ENCODE measurements around the gene MAL.

Gene MAL

DNA sequence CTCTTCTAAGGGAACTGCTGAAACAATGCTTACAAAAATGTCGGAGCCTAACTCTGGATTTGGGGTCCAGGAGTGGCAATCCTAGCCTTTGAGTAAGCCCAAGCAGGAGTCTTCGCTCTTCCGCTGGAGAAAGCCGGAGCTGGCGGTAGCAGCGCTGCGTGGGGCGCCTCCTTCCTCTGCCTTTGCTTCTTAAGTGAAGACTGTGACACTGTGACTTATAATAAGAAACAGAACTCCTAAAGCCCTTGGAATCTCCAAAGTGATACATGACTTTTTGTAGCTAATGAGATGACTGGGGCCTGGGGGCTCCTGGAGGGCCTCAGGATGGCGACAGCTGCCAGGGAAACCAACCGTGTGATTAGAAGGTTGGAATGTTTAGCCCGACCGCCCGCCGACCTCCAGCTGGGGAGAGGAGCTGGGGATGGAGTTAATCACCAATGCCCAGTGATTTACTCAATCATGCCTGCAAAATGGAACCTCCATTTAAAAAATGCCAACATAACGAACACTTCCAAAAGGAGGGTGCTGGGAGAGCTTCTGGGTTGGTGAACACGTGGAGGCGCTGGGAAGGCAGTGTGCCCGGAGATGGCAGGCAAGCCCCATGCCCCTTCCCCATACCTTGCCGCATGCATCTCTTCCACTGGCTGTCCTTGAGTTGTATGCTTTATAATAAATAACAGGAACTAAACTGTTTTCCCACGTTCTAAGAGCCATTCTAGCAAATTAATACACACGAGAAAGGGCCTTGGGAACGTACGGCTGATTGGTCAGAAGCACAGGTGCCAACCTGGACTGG, 29.0 kb upstream of the MAL start:
- TF ChIP-seq, protein P1, sequence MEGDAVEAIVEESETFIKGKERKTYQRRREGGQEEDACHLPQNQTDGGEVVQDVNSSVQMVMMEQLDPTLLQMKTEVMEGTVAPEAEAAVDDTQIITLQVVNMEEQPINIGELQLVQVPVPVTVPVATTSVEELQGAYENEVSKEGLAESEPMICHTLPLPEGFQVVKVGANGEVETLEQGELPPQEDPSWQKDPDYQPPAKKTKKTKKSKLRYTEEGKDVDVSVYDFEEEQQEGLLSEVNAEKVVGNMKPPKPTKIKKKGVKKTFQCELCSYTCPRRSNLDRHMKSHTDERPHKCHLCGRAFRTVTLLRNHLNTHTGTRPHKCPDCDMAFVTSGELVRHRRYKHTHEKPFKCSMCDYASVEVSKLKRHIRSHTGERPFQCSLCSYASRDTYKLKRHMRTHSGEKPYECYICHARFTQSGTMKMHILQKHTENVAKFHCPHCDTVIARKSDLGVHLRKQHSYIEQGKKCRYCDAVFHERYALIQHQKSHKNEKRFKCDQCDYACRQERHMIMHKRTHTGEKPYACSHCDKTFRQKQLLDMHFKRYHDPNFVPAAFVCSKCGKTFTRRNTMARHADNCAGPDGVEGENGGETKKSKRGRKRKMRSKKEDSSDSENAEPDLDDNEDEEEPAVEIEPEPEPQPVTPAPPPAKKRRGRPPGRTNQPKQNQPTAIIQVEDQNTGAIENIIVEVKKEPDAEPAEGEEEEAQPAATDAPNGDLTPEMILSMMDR (IDR thresholded peaks at IDR 0.05; ENCODE audit: low read depth, low read length): no peak
- H3K4me3 ChIP-seq (replicated peaks in 1 of 2; ENCODE audit: low read depth in 2 of 2, low read length in 2 of 2): no peak overlapping the region
- no peak for DNase-seq (ENCODE audit: low read depth in 2 of 2)

DNA sequence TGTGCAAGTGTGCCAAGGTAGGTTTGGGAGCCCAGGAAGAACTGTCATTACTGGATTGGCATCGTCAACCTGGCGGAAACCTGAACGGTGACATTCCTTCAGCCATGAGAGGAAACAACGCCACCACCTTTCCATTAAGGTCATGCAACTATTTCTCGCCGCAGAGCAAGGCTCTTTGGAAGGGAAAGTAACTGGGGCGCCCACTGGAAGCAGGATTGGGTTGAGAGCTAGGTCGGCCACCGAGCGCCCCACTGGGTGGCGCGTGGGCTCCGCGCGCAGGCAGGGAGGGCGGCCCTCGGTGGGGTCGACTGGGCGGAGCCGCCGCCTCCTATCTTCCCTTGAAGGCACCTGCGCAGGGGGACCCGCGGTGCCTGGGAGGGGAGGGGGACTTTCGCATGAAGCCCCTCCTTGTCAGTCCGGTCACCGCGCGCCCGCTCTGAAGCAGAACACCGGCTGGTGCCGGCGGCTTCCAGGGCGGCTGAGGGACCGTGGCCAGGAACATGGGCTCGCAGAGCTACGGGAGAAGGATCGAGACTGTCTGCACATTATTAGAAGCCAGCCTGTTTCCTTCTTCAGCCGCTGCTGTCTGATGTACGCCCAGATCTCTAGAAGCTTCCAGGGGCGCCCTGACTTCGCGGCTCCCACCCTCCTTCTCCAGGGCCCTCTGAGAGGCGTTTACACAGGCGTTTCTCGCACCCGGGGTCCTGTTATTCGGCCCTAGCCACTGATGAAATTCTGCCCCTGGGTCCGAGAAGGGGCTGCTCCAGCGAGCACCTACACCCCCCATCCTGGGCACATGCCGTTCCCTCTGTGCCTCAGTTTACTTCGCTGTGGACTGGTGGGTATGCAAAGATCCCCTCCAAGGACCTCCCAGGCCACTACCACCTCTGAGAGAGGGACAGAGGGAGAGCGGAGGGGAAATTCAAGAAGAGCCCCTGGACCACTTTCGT, 27.3 kb upstream of the MAL start:
- TF ChIP-seq, protein P1 (IDR thresholded peaks at IDR 0.05; ENCODE audit: low read depth, low read length): no peak
- H3K4me3 ChIP-seq (replicated peaks in 1 of 2; ENCODE audit: low read depth in 2 of 2, low read length in 2 of 2): no peak overlapping the region
- no peak for DNase-seq (ENCODE audit: low read depth in 2 of 2)

DNA sequence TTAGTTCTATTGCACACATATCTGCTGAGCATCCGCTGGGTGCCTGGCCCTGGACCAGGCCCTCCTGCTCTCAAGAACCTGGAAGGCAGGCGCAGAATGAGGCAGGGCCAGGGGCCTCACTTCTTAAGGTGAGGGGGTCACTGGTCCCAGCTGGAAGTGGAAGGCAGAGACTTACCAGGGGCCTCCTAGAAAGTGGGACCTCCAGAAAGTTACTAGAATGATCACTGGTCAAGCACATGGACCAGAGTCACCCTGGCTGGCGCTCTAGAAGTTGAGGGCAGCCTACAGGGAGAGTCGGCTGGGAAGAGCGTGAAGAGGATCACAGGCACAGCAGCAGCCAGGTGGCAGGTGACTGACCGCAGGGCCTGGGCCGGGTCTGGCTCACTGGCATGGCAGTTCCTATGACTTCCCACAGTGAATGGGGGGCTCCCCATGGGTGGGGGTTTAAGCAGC, 26.1 kb upstream of the MAL start:
- DNase-seq (ENCODE audit: low read depth in 2 of 2): no peak
- H3K4me3 ChIP-seq (replicated peaks in 1 of 2; ENCODE audit: low read depth in 2 of 2, low read length in 2 of 2): no peak overlapping the region
- TF ChIP-seq, protein P1 (IDR thresholded peaks at IDR 0.05; ENCODE audit: low read depth, low read length): no peak

DNA sequence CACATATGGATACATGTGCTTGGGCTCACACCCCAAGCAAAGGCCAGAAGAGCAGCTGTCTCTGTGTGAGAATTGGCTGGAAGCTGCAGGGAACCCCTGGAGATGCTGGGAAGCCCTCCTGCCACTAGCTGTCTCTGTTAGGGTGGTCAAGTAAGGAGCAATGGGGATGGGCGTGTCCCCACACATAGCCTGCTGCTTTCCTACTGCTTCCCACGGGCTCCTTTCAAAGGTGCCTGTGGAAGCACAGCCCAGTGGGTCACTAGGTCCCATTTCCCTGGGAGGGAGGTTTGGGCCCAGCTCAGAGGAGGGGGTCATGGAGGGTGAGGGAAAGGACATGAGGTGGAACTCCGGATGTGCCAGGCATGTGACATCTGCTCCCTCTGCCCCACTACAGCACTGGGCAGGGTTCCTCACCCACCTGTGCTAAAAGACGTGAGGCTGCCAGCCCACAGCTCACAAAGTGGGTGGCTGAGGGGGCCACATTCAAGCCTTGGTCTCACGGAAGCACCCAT, 24.4 kb upstream of the MAL start:
- H3K4me3 ChIP-seq (replicated peaks in 1 of 2; ENCODE audit: low read depth in 2 of 2, low read length in 2 of 2): no peak overlapping the region
- TF ChIP-seq, protein P1 (IDR thresholded peaks at IDR 0.05; ENCODE audit: low read depth, low read length): no peak
- no peak for DNase-seq (ENCODE audit: low read depth in 2 of 2)

DNA sequence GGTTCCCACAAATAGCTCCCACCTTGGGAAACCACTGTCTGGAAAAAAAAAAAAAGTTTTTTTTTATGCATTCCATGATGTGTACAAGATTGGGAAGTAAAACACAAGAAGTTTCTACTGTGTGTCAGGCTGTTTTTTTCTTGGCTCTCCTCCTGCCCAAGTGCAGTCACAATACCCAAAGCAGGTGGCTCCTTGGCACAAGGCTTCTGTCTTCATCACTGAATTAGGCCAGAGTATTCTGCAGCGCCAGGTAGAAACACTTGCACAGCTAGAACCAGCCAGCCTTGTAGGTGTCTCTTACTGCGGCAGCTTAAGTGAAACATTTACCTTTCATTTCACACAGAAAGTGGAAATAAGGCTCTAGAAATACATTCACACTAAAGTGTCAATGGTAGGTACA, 23.8 kb upstream of the MAL start:
- TF ChIP-seq, protein P1 (IDR thresholded peaks at IDR 0.05; ENCODE audit: low read depth, low read length): no peak
- no peak for DNase-seq (ENCODE audit: low read depth in 2 of 2)

DNA sequence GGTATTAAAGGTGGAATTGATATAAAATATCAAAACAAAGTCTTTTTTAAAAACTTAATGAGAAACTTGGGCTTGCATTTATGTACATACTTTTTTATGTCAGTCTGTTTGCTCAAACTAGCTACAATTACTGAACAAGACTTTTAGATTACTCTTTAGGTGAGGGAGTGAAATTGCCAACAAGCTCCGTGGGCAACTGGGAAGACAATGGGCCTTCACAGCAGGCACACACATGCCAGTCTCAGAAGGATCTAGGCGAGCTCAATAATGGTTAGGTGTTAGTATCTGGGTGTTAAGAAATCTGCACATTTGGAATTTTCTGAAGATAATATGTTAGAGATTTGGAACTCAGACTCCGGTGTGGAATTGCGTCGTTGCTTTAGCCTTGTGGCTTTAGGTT, 23.0 kb upstream of the MAL start:
- TF ChIP-seq, protein P1 (IDR thresholded peaks at IDR 0.05; ENCODE audit: low read depth, low read length): no peak
- DNase-seq (ENCODE audit: low read depth in 2 of 2): no peak
- H3K4me3 ChIP-seq (replicated peaks in 1 of 2; ENCODE audit: low read depth in 2 of 2, low read length in 2 of 2): no peak overlapping the region

More for the DNA sequence above, 23.8 kb upstream of the MAL start:
- H3K4me3 ChIP-seq (replicated peaks in 1 of 2; ENCODE audit: low read depth in 2 of 2, low read length in 2 of 2): no peak overlapping the region
